BLaER1 (cell line): ENCODE measurements around the gene IGSF3.

ENCODE experiments used
- H3K27ac ChIP-seq: shearing (Covaris generic); formaldehyde crosslinking; 2 replicates; pipeline ENCODE4 v1.8.1; 2022
- H3K27me3 ChIP-seq: shearing (Covaris generic); formaldehyde crosslinking; 2 replicates; pipeline ENCODE4 v1.8.1; 2022
- H3K36me3 ChIP-seq: shearing (Covaris generic); formaldehyde crosslinking; 2 replicates; pipeline ENCODE4 v1.8.1; 2022
- H3K4me1 ChIP-seq: shearing (Covaris generic); formaldehyde crosslinking; 2 replicates; pipeline ENCODE4 v1.8.1; 2022
- H3K4me2 ChIP-seq: shearing (Covaris generic); formaldehyde crosslinking; 2 replicates; pipeline ENCODE4 v1.8.1; 2022
- H3K4me3 ChIP-seq: shearing (Covaris generic); formaldehyde crosslinking; 2 replicates; pipeline ENCODE4 v1.8.1; 2022
- H3K9ac ChIP-seq: shearing (Covaris generic); formaldehyde crosslinking; 2 replicates; pipeline ENCODE4 v1.8.1; 2022
- H3K9me3 ChIP-seq: shearing (Covaris generic); formaldehyde crosslinking; 2 replicates; pipeline ENCODE4 v1.8.1; 2022
- H4K20me1 ChIP-seq: shearing (Covaris generic); formaldehyde crosslinking; 2 replicates; pipeline ENCODE4 v1.8.1; 2022
- Cebpa-rat ChIP-seq: shearing (Covaris generic); IDR thresholded peaks from 2 replicates; pipeline ENCODE4 v1.8.1; 2022

Gene IGSF3

GRCh38 chr1:116667575-116668105 lies at the start of gene IGSF3:
Gene IGSF3, minus strand, starts transcription at chr1:116667733. Its CDS starts 1,407 bp downstream, at chr1:116666326.
- TF ChIP-seq Cebpa-rat = no peak
- peaks cover 24% of the 10 kb centered on the region for H4K20me1 ChIP-seq
- H3K4me3 ChIP-seq = peak within 1 kb of the TSS; percentile 87
- H3K4me2 ChIP-seq = peak within 1 kb of the TSS; percentile 99
- H3K27ac ChIP-seq = peak within 1 kb of the TSS; percentile 74
- H3K9me3 ChIP-seq = no peaks in the 10 kb centered on the region
- H3K36me3 ChIP-seq = 0 out of 2 replicates have a peak, but pooled peaks cover under 1% of the 10 kb centered on the region
- peaks cover 47% of the 10 kb centered on the region for H3K4me1 ChIP-seq
- H3K27me3 ChIP-seq = no peaks in the 10 kb centered on the region
- H3K9ac ChIP-seq = peak within 1 kb of the TSS; percentile 80

- H3K9ac ChIP-seq = no peak overlapping the region
- TF ChIP-seq Cebpa-rat = no peak
Observed at GRCh38 chr1:116717318-116717717, 49.8 kb upstream of the IGSF3 start.

GRCh38 chr1:116716391-116716790 lies 48.9 kb upstream of the IGSF3 start:
- Histone ChIP-seq H3K4me3 (no peak overlapping the region), H3K27me3 (no peaks in the 10 kb centered on the region), H3K36me3 (no peaks in the 10 kb centered on the region), H4K20me1 (no peaks in the 10 kb centered on the region), H3K9me3 (no peaks in the 10 kb centered on the region), H3K27ac (no peak overlapping the region), H3K4me2 (no peak overlapping the region), H3K9ac (no peak overlapping the region), H3K4me1 (no peaks in the 10 kb centered on the region)
- no peak for TF ChIP-seq Cebpa-rat

More at GRCh38 chr1:116717318-116717717, 49.8 kb upstream of the IGSF3 start:
- no peaks in the 10 kb centered on the region for H4K20me1 ChIP-seq
- no peak overlapping the region for H3K4me3 ChIP-seq
- H3K4me2 ChIP-seq = no peak overlapping the region
- no peaks in the 10 kb centered on the region for H3K9me3 ChIP-seq
- no peaks in the 10 kb centered on the region for H3K27me3 ChIP-seq
- no peaks in the 10 kb centered on the region for H3K4me1 ChIP-seq
- H3K36me3 ChIP-seq = no peaks in the 10 kb centered on the region
- no peak overlapping the region for H3K27ac ChIP-seq

GRCh38 chr1:116713474-116713873 lies 45.9 kb upstream of the IGSF3 start:
- no peak overlapping the region for H3K4me2 ChIP-seq

GRCh38 chr1:116712510-116712909 lies 45.0 kb upstream of the IGSF3 start:
- H3K4me3 ChIP-seq = no peak overlapping the region
- H3K4me1 ChIP-seq = no peaks in the 10 kb centered on the region
- H3K9ac ChIP-seq = no peak overlapping the region
- H3K27ac ChIP-seq = no peak overlapping the region
- no peaks in the 10 kb centered on the region for H3K9me3 ChIP-seq
- H3K27me3 ChIP-seq = no peaks in the 10 kb centered on the region
- TF ChIP-seq Cebpa-rat = no peak
- H3K36me3 ChIP-seq = no peaks in the 10 kb centered on the region
- no peak overlapping the region for H3K4me2 ChIP-seq
- no peaks in the 10 kb centered on the region for H4K20me1 ChIP-seq

More at GRCh38 chr1:116713474-116713873, 45.9 kb upstream of the IGSF3 start:
- H4K20me1 ChIP-seq = no peaks in the 10 kb centered on the region
- H3K9me3 ChIP-seq = no peaks in the 10 kb centered on the region
- no peaks in the 10 kb centered on the region for H3K36me3 ChIP-seq
- H3K4me1 ChIP-seq = no peaks in the 10 kb centered on the region
- H3K4me3 ChIP-seq = no peak overlapping the region
- no peak overlapping the region for H3K27ac ChIP-seq
- no peak overlapping the region for H3K9ac ChIP-seq
- H3K27me3 ChIP-seq = no peaks in the 10 kb centered on the region
- TF ChIP-seq Cebpa-rat = no peak

GRCh38 chr1:116711263-116711840 lies 43.8 kb upstream of the IGSF3 start:
- no peak overlapping the region for H3K4me2 ChIP-seq
- H3K4me3 ChIP-seq = no peak overlapping the region
- H3K36me3 ChIP-seq = no peaks in the 10 kb centered on the region
- no peak overlapping the region for H3K9ac ChIP-seq
- H3K9me3 ChIP-seq = no peaks in the 10 kb centered on the region
- no peak for TF ChIP-seq Cebpa-rat
- H4K20me1 ChIP-seq = no peaks in the 10 kb centered on the region
- no peaks in the 10 kb centered on the region for H3K4me1 ChIP-seq
- H3K27ac ChIP-seq = no peak overlapping the region
- H3K27me3 ChIP-seq = no peaks in the 10 kb centered on the region

- TF ChIP-seq Cebpa-rat = no peak
- Histone ChIP-seq H3K4me2 (no peak overlapping the region), H3K9ac (no peak overlapping the region), H3K9me3 (no peaks in the 10 kb centered on the region), H3K27ac (no peak overlapping the region), H4K20me1 (no peaks in the 10 kb centered on the region), H3K4me3 (no peak overlapping the region), H3K4me1 (no peaks in the 10 kb centered on the region), H3K27me3 (no peaks in the 10 kb centered on the region), H3K36me3 (no peaks in the 10 kb centered on the region)
Observed at GRCh38 chr1:116710420-116711262, 43.1 kb upstream of the IGSF3 start.

GRCh38 chr1:116709666-116710167 lies 42.2 kb upstream of the IGSF3 start:
- Histone ChIP-seq H3K27me3 (no peaks in the 10 kb centered on the region), H3K36me3 (no peaks in the 10 kb centered on the region), H3K4me3 (no peak overlapping the region), H3K27ac (no peak overlapping the region), H3K4me2 (no peak overlapping the region), H3K9me3 (no peaks in the 10 kb centered on the region), H3K4me1 (no peaks in the 10 kb centered on the region), H4K20me1 (no peaks in the 10 kb centered on the region), H3K9ac (no peak overlapping the region)
- no peak for TF ChIP-seq Cebpa-rat

- no peak overlapping the region for H3K4me2 ChIP-seq
- H4K20me1 ChIP-seq = no peaks in the 10 kb centered on the region
- no peaks in the 10 kb centered on the region for H3K9me3 ChIP-seq
Observed at GRCh38 chr1:116708255-116708900, 40.8 kb upstream of the IGSF3 start.

More at GRCh38 chr1:116708255-116708900, 40.8 kb upstream of the IGSF3 start:
- Histone ChIP-seq H3K27me3 (no peaks in the 10 kb centered on the region), H3K27ac (no peak overlapping the region), H3K4me3 (no peak overlapping the region), H3K9ac (no peak overlapping the region), H3K4me1 (no peaks in the 10 kb centered on the region), H3K36me3 (no peaks in the 10 kb centered on the region)
- TF ChIP-seq Cebpa-rat = no peak
